Stimulated activated CD8-positive, alpha-beta memory T cell treated with anti-CD3 and anti-CD28 coated beads, Interleukin-7, amount 100 ng/mL, for 4 hours (primary cell): ENCODE results near the gene OXLD1.

Experiments used
- DNase-seq, 2 donors: peaks; one replicate each; pipeline ENCODE4 v3.0.0-alpha.2; 2020; ENCODE audit warnings: low read depth in 2 of 2

The OXLD1 gene

GRCh38 chr17:81702934-81703746, 36.7 kb upstream of the OXLD1 start, which contains the start of gene MRPL12:
Gene MRPL12, plus strand, starts transcription at chr17:81703367. Its CDS starts 135 bp downstream, at chr17:81703502.
- peak; percentile 78 to 88 for DNase-seq

DNA sequence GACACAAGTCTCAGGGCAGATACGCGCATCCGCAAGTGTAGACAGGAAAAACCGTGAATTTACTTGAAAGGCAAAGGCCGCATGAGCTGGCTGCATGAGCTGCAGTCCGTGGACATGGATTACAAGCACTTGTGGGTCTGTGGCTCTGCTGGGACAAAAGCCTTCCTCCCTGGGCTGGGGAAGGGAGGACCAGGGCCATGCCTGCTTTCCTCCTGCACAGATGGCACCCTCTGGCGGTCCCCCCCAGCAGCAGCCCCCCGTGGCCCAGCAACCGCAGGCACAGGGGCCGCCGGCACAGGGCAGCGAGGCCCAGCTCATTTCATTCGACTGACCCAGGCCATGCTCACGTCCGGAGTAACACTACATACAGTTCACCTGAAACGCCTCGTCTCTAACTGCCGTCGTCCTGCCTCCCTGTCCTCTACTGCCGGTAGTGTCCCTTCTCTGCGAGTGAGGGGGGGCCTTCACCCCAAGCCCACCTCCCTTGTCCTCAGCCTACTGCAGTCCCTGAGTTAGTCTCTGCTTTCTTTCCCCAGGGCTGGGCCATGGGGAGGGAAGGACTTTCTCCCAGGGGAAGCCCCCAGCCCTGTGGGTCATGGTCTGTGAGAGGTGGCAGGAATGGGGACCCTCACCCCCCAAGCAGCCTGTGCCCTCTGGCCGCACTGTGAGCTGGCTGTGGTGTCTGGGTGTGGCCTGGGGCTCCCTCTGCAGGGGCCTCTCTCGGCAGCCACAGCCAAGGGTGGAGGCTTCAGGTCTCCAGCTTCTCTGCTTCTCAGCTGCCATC, 35.1 kb upstream of the OXLD1 start:
- no peak for DNase-seq

GRCh38 chr17:81700353-81701287, 34.2 kb upstream of the OXLD1 start:
- no peak for DNase-seq

GRCh38 chr17:81697261-81698044, 31.0 kb upstream of the OXLD1 start:
- no peak for DNase-seq

- DNase-seq, result no peak
Measured at GRCh38 chr17:81696218-81696941, 30.0 kb upstream of the OXLD1 start.

- no peak for DNase-seq
Measured at GRCh38 chr17:81695801-81696200, 29.4 kb upstream of the OXLD1 start.

- no peak for DNase-seq
Measured at GRCh38 chr17:81695211-81695610, 28.8 kb upstream of the OXLD1 start.

- DNase-seq, result no peak
Measured at GRCh38 chr17:81694810-81695209, 28.4 kb upstream of the OXLD1 start.

DNA sequence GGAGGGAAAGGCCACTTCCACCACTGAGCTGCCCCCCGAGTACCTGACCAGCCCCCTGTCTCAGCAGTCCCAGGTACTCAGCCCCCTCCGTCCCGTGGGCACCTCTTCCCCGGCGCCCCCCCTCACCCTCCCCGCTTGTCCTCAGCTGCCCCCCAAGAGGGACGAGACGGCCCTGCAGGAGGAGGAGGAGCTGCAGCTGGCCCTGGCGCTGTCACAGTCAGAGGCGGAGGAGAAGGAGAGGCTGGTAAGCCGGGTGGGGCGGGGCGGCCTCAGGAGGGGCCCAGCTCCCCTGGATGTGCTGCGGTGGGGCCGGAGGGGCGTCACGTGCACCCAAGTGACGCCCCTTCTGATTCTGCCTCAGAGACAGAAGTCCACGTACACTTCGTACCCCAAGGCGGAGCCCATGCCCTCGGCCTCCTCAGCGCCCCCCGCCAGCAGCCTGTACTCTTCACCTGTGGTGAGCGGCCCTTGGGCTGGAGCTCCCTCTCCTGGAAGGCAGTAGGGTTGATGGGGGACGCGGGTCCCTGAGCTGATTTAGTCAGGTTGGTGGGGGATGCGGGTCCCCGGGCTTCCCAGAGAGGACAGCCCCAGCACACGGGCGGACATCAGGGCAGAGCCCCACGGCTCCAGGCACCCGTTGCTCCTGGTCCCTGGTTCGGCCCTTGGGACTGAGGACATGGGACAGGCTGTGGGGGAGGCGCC, 27.3 kb upstream of the OXLD1 start:
- DNase-seq, result no peak

DNA sequence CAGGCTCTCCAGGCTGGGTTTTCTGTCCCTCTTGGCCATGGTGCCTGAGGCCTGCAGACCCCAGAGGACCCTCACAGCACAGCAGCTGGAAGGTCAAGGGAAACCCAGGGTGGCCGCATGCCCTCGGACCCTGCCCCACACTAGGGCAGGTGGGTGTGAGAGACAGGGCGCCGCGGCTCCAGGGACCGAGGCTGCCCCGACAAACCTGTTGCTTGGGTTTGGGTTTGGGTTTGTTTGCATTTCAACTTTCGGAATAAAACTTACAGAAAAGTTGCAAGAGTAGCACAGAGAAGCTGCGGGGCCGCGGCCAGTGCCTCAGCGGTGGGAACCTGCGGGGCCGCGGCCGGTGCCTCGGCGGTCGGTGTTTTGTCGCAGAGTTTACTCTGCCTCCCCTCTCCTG, 25.2 kb upstream of the OXLD1 start:
- no peak for DNase-seq

- no peak for DNase-seq
Measured at GRCh38 chr17:81691196-81691595, 24.8 kb upstream of the OXLD1 start.

DNA sequence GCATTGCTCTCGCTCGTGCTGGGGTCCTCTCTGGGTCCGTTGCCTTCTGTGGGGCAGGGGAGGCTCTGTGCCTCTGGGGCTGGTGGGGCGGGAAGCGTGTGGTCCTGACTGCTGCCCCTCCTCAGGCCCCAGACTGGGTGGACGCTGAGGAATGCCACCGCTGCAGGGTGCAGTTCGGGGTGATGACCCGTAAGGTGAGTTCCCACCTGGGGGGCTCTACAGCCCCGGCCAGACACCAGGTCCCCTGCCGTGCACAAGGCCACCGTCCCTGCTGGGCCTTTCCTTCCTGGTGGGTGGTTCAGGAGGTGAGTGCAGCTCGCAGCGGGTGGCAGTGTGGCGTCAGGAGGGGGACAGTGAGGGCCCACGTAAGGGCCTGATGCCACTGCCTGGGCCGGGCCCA, 24.1 kb upstream of the OXLD1 start:
- no peak for DNase-seq

DNA sequence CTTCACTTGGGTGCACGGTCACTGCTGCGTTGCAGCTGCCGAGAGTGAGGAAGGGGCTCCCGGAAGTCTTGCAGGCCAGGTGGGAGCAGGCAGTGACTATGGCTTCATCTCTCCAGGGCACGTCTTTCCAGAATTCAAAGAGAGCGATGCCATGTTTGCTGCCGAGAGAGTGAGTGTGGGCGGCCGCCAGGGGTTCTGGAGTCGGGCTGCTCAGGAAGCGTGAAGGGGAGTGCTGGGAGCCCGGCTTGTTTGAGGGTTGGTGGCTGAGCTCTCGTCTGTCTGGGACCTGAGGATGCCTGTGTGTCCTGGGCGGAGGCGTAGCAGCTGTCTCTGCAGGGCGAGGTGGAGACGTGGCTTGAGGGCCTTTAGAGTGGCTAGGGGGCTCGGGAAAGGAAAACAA, 23.7 kb upstream of the OXLD1 start:
- no peak for DNase-seq

DNA sequence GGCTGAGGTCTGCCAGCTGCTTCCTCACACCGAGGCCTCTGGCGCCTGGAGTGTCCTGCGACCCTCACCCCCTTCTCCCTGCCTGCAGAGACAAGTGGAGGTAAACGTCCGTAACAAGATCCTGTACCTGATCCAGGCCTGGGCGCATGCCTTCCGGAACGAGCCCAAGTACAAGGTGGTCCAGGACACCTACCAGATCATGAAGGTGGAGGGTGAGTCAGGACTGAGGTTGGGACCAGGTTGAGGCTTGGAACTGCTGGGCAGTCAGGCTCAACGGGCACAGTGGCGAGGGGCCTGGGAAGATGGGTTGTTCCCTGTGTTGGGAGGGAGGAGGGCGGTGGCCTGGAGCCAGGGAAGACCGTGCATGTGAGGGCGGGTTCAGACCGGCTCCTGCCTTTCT, 22.2 kb upstream of the OXLD1 start:
- DNase-seq, result no peak

DNA sequence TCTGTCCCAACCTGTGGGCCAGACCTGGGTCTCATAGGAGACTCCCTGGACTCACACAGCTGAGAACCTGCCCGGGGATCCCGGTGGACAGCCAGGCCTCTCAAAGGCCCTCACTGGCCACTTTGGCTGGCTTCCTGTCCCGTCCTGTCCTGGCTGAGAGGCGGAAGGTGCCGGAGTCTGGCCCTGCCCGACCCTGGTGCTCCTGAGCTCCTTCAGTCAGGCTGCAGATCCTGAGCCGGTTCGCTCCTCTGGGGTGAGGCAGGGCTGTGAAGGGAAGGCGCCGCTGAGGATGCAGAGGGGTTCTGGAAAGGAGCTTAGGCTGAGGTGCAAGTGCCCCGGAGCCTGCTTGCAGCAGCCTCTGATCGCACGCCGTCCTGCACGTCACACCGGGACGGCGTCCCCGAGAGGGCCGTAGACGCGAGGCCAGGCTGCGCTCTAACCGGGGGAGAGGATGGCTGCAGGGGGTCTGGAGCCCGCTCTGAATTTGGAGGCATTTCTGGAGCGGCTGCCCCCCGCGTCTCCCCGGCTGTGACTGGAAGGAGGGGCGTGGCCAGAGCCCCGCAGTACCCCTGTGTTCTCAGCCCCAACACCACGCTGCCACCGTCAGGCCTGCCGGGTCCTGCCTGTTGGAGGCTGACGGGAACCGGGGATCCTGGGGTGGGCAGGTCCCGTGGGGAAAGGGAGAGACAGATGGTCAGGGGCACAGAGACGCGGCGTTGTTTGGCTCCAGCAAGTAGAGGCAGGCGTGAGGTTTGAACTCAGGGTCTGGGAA, 21.6 kb upstream of the OXLD1 start:
- no peak for DNase-seq

DNA sequence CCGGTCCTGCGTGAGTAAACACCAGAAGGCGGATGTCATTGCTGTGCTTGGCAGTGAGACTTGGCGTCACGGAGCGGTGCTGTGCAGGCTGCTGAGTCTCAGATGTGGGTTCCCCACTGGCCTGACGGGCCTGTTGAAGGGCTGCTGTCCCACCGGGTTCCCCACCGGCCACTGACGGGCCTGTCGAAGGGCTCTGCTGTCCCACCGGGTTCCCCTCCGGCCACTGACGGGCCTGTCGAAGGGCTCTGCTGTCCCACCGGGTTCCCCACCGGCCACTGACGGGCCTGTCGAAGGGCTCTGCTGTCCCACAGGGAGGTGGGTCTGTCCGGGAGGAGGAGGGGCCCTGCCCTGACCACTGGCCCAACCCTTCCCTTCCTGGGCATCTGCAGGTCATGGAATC, 20.2 kb upstream of the OXLD1 start:
- no peak for DNase-seq

GRCh38 chr17:81685108-81685507, 18.7 kb upstream of the OXLD1 start:
- DNase-seq, result peak; percentile 40 to 45

GRCh38 chr17:81684442-81684911, 18.1 kb upstream of the OXLD1 start:
- DNase-seq, result no peak
